Karpas-422 (cell line): Measurements from ENCODE around the gene FHOD3. TPM values are rescaled to one million over a fixed set of nuclear protein-coding genes. Genes with fewer than 3 reads are reported as not detected.

Experiments
- DNase-seq: peaks from one replicate; pipeline ENCODE4 v3.0.0-alpha.2; 2015
- H2AFZ ChIP-seq: fragments of 200-600 bp; sonication (generic); 2 replicates; pipeline ENCODE4 v1.6.1; 2014; ENCODE audit warnings: antibody characterized with exemption, low read length, mixed read lengths
- H3K27ac ChIP-seq: fragments of 200-600 bp; sonication (generic); 2 replicates; pipeline ENCODE4 v1.5.1; 2014; ENCODE audit warnings: mild to moderate bottlenecking, low read length, moderate library complexity
- H3K27me3 ChIP-seq: fragments of 200-600 bp; sonication (generic); 2 replicates; pipeline ENCODE4 v1.6.1; 2014; ENCODE audit warnings: low read length, mixed read lengths
- H3K36me3 ChIP-seq: fragments of 200-600 bp; sonication (generic); 2 replicates; pipeline ENCODE4 v1.6.1; 2014; ENCODE audit warnings: low read length, mixed read lengths; ENCODE audit not compliant: insufficient read depth
- H3K4me1 ChIP-seq: fragments of 200-600 bp; sonication (generic); 2 replicates; pipeline ENCODE4 v1.6.1; 2014; ENCODE audit warnings: mild to moderate bottlenecking, low read length, mixed read lengths
- H3K4me2 ChIP-seq: fragments of 200-600 bp; sonication (generic); 2 replicates; pipeline ENCODE4 v1.6.1; 2014; ENCODE audit warnings: low read length, low read depth, mild to moderate bottlenecking; ENCODE audit not compliant: poor library complexity, severe bottlenecking
- H3K4me3 ChIP-seq: fragments of 200-600 bp; sonication (generic); 2 replicates; pipeline ENCODE4 v1.5.1; 2014; ENCODE audit warnings: mild to moderate bottlenecking, antibody characterized with exemption, low read length, mixed read lengths
- H3K79me2 ChIP-seq: fragments of 200-600 bp; sonication (generic); 2 replicates; pipeline ENCODE4 v1.6.1; 2014; ENCODE audit warnings: mild to moderate bottlenecking, low read length, mixed read lengths
- H3K9ac ChIP-seq: fragments of 200-600 bp; sonication (generic); 2 replicates; pipeline ENCODE4 v1.6.0; 2014; ENCODE audit warnings: low read length
- H3K9me2 ChIP-seq: fragments of 200-600 bp; sonication (generic), shearing (Covaris generic); replicated peaks from 2 replicates; pipeline ENCODE4 v1.6.0; 2014; ENCODE audit warnings: mild to moderate bottlenecking, low read length, moderate library complexity; ENCODE audit not compliant: insufficient read depth
- H3K9me3 ChIP-seq: fragments of 300-700, 200-600 bp; sonication (generic); 2 replicates; pipeline ENCODE4 v1.6.1; 2014; ENCODE audit warnings: low read length, mixed read lengths
- H4K20me1 ChIP-seq: fragments of 200-600 bp; sonication (generic); 2 replicates; pipeline ENCODE4 v1.6.1; 2014; ENCODE audit warnings: mild to moderate bottlenecking, antibody characterized with exemption, low read length, low read depth; ENCODE audit not compliant: insufficient read depth
- total RNA-seq: library from RNA; depleted of rRNA; stranded (reverse); fragments of >200 nt; shearing (Covaris generic); gene quantifications from 2 replicates; pipeline ENCODE4 v1.2.3, GENCODE V29; 2014; ENCODE audit warnings: low replicate concordance

The FHOD3 gene
- total RNA-seq, 1 experiment from 2014 or later: 26.6 TPM

- no peak for DNase-seq
- no peaks in the 10 kb centered on the region for H3K27me3 ChIP-seq
- no peak overlapping the region for H3K4me2 ChIP-seq
- H3K9me2 ChIP-seq: no peaks in the 10 kb centered on the region
- no peak overlapping the region for H3K4me3 ChIP-seq
- no peaks in the 10 kb centered on the region for H4K20me1 ChIP-seq
- no peaks in the 10 kb centered on the region for H3K9me3 ChIP-seq
- no peaks in the 10 kb centered on the region for H3K4me1 ChIP-seq
- H3K27ac ChIP-seq: no peak overlapping the region
- no peak overlapping the region for H3K9ac ChIP-seq
- no peaks in the 10 kb centered on the region for H3K36me3 ChIP-seq
- H3K79me2 ChIP-seq: no peaks in the 10 kb centered on the region
- no peak overlapping the region for H2AFZ ChIP-seq
Measured at GRCh38 chr18:36527740-36528455, 230.4 kb downstream of the FHOD3 start.

- no peak overlapping the region for H3K4me2 ChIP-seq
Measured at GRCh38 chr18:36529747-36530146, 232.2 kb downstream of the FHOD3 start.

GRCh38 chr18:36530676-36531405, 233.3 kb downstream of the FHOD3 start:
- no peak overlapping the region for H3K4me3 ChIP-seq
- no peaks in the 10 kb centered on the region for H3K9me3 ChIP-seq
- DNase-seq: no peak
- no peak overlapping the region for H3K9ac ChIP-seq
- H3K4me2 ChIP-seq: no peak overlapping the region
- no peak overlapping the region for H2AFZ ChIP-seq
- no peaks in the 10 kb centered on the region for H3K27me3 ChIP-seq
- no peaks in the 10 kb centered on the region for H3K4me1 ChIP-seq
- H3K79me2 ChIP-seq: no peaks in the 10 kb centered on the region
- no peak overlapping the region for H3K27ac ChIP-seq
- no peaks in the 10 kb centered on the region for H4K20me1 ChIP-seq
- H3K36me3 ChIP-seq: no peaks in the 10 kb centered on the region
- no peaks in the 10 kb centered on the region for H3K9me2 ChIP-seq

More at GRCh38 chr18:36529747-36530146, 232.2 kb downstream of the FHOD3 start:
- no peaks in the 10 kb centered on the region for H4K20me1 ChIP-seq
- no peak overlapping the region for H3K9ac ChIP-seq
- no peak for DNase-seq
- no peaks in the 10 kb centered on the region for H3K36me3 ChIP-seq
- no peak overlapping the region for H3K27ac ChIP-seq
- H3K4me1 ChIP-seq: no peaks in the 10 kb centered on the region
- H3K4me3 ChIP-seq: no peak overlapping the region
- H3K27me3 ChIP-seq: no peaks in the 10 kb centered on the region
- no peaks in the 10 kb centered on the region for H3K79me2 ChIP-seq
- H3K9me3 ChIP-seq: no peaks in the 10 kb centered on the region
- no peaks in the 10 kb centered on the region for H3K9me2 ChIP-seq
- no peak overlapping the region for H2AFZ ChIP-seq

GRCh38 chr18:36531636-36532035, 234.1 kb downstream of the FHOD3 start:
- H3K9me2 ChIP-seq: no peaks in the 10 kb centered on the region
- H3K4me1 ChIP-seq: no peaks in the 10 kb centered on the region
- no peaks in the 10 kb centered on the region for H4K20me1 ChIP-seq
- H3K36me3 ChIP-seq: no peaks in the 10 kb centered on the region
- H2AFZ ChIP-seq: no peak overlapping the region
- no peak for DNase-seq
- H3K79me2 ChIP-seq: no peaks in the 10 kb centered on the region
- H3K4me2 ChIP-seq: no peak overlapping the region
- no peaks in the 10 kb centered on the region for H3K27me3 ChIP-seq
- H3K9me3 ChIP-seq: no peaks in the 10 kb centered on the region
- no peak overlapping the region for H3K27ac ChIP-seq
- no peak overlapping the region for H3K4me3 ChIP-seq
- H3K9ac ChIP-seq: no peak overlapping the region

GRCh38 chr18:36532394-36532793, 234.9 kb downstream of the FHOD3 start:
- no peak overlapping the region for H3K27ac ChIP-seq
- no peak for DNase-seq
- H3K9me2 ChIP-seq: no peaks in the 10 kb centered on the region
- no peaks in the 10 kb centered on the region for H3K9me3 ChIP-seq
- H3K4me2 ChIP-seq: no peak overlapping the region
- no peaks in the 10 kb centered on the region for H4K20me1 ChIP-seq
- H3K79me2 ChIP-seq: no peaks in the 10 kb centered on the region
- no peaks in the 10 kb centered on the region for H3K4me1 ChIP-seq
- no peaks in the 10 kb centered on the region for H3K36me3 ChIP-seq
- no peak overlapping the region for H3K9ac ChIP-seq
- no peak overlapping the region for H3K4me3 ChIP-seq
- no peak overlapping the region for H2AFZ ChIP-seq
- no peaks in the 10 kb centered on the region for H3K27me3 ChIP-seq

- no peaks in the 10 kb centered on the region for H3K4me1 ChIP-seq
- no peaks in the 10 kb centered on the region for H3K36me3 ChIP-seq
- no peaks in the 10 kb centered on the region for H4K20me1 ChIP-seq
- no peak overlapping the region for H3K4me2 ChIP-seq
- no peaks in the 10 kb centered on the region for H3K27me3 ChIP-seq
- H3K9me3 ChIP-seq: no peaks in the 10 kb centered on the region
- no peak overlapping the region for H3K27ac ChIP-seq
- DNase-seq: no peak
- H3K9ac ChIP-seq: no peak overlapping the region
- no peak overlapping the region for H3K4me3 ChIP-seq
- H3K79me2 ChIP-seq: no peaks in the 10 kb centered on the region
- no peaks in the 10 kb centered on the region for H3K9me2 ChIP-seq
- H2AFZ ChIP-seq: no peak overlapping the region
Measured at GRCh38 chr18:36532815-36533214, 235.3 kb downstream of the FHOD3 start.

GRCh38 chr18:36533446-36534153, 236.1 kb downstream of the FHOD3 start:
- Histone ChIP-seq H4K20me1 (no peaks in the 10 kb centered on the region), H3K27ac (no peak overlapping the region), H3K4me1 (no peaks in the 10 kb centered on the region), H3K4me3 (no peak overlapping the region), H3K4me2 (no peak overlapping the region), H3K9ac (no peak overlapping the region), H3K27me3 (no peaks in the 10 kb centered on the region), H3K36me3 (no peaks in the 10 kb centered on the region), H3K9me2 (no peaks in the 10 kb centered on the region), H2AFZ (no peak overlapping the region), H3K79me2 (no peaks in the 10 kb centered on the region), H3K9me3 (no peaks in the 10 kb centered on the region)
- no peak for DNase-seq

GRCh38 chr18:36534154-36534688, 236.7 kb downstream of the FHOD3 start:
- Histone ChIP-seq H3K9me3 (no peaks in the 10 kb centered on the region), H3K9ac (no peak overlapping the region), H3K36me3 (no peaks in the 10 kb centered on the region), H3K27ac (no peak overlapping the region), H3K4me3 (no peak overlapping the region), H3K9me2 (no peaks in the 10 kb centered on the region), H3K4me2 (no peak overlapping the region), H3K4me1 (no peaks in the 10 kb centered on the region), H4K20me1 (no peaks in the 10 kb centered on the region), H3K79me2 (no peaks in the 10 kb centered on the region), H2AFZ (no peak overlapping the region), H3K27me3 (no peaks in the 10 kb centered on the region)
- DNase-seq: no peak
